GM19240 (cell line): ENCODE results near the gene DAG1.
A peak's percentile ranks its signal among the peaks of the same experiment; 100 is the strongest.

Experiments
- DNase-seq: peaks from one replicate; pipeline ENCODE4 v3.0.0; 2011; ENCODE audit warnings: low spot score; ENCODE audit not compliant: insufficient read length

Gene DAG1

GRCh38 chr3:49553692-49554632 lies 83.9 kb downstream of the DAG1 start, which contains the start of gene BSN:
BSN (plus strand) TSS chr3:49554477; CDS start chr3:49554603, 126 bp downstream.
- peak; percentile 96 for DNase-seq

- DNase-seq = peak; percentile 35
These were observed 84.7 kb downstream of the DAG1 start for GRCh38 chr3:49554633-49555265.

GRCh38 chr3:49556500-49557275 lies 86.6 kb downstream of the DAG1 start:
- DNase-seq = no peak

GRCh38 chr3:49563040-49563578 lies 93.0 kb downstream of the DAG1 start:
- no peak for DNase-seq

- DNase-seq = no peak
These were observed 93.7 kb downstream of the DAG1 start for GRCh38 chr3:49563766-49564165.

- no peak for DNase-seq
These were observed 96.2 kb downstream of the DAG1 start for GRCh38 chr3:49566312-49566711.

GRCh38 chr3:49567406-49567805 lies 97.3 kb downstream of the DAG1 start:
- DNase-seq = no peak

GRCh38 chr3:49568965-49569364 lies 98.9 kb downstream of the DAG1 start:
- no peak for DNase-seq

- DNase-seq = no peak
These were observed 100.1 kb downstream of the DAG1 start for GRCh38 chr3:49570028-49570654.

- no peak for DNase-seq
These were observed 112.1 kb downstream of the DAG1 start for GRCh38 chr3:49582177-49582576.
